ENCODE results near the gene HPS5. TPM values are rescaled to one million over a fixed set of nuclear protein-coding genes. Genes with fewer than 3 reads are reported as not detected.
A peak's percentile ranks its signal among the peaks of the same experiment; 100 is the strongest.
"Not testable (repeated sequence)": the region's sequence is repeated elsewhere in the genome, so short reads cannot be mapped to it uniquely, and the experiment has no call there.

Gene HPS5
- total and polyA plus RNA-seq, 12 donors, result 10.5 to 49.3 (median 22.2) TPM

DNA sequence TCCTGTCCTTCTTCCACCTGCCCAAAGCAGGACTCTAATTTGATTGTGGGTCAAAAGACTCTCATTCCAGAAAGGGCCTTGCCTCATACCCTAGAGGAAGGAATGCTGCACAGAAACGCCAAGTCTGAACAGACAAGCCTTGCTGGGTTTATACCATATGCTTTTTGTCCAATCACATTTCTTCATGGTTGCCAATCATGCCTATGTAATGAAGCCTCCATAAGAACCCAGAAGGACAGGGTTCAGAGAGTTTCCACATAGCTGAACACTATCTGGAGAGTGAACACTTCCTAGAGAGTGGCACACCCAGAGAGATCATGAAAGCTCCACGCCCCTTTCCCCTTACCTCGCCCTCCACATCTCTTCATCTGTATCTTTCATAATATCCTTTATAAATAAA lies 68.7 kb downstream of the HPS5 start:
- H3K27ac ChIP-seq, result no peak overlapping the region
- intact Hi-C loops (cut with DNase I), result no loop called here
- DNase-seq, result no peak
- H3K9me3 ChIP-seq (replicated peaks in 1 of 3), result no peaks in the 10 kb centered on the region
- TF ChIP-seq, protein P1, sequence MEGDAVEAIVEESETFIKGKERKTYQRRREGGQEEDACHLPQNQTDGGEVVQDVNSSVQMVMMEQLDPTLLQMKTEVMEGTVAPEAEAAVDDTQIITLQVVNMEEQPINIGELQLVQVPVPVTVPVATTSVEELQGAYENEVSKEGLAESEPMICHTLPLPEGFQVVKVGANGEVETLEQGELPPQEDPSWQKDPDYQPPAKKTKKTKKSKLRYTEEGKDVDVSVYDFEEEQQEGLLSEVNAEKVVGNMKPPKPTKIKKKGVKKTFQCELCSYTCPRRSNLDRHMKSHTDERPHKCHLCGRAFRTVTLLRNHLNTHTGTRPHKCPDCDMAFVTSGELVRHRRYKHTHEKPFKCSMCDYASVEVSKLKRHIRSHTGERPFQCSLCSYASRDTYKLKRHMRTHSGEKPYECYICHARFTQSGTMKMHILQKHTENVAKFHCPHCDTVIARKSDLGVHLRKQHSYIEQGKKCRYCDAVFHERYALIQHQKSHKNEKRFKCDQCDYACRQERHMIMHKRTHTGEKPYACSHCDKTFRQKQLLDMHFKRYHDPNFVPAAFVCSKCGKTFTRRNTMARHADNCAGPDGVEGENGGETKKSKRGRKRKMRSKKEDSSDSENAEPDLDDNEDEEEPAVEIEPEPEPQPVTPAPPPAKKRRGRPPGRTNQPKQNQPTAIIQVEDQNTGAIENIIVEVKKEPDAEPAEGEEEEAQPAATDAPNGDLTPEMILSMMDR (IDR thresholded peaks at IDR 0.05), result no peak
- no peak for TF ChIP-seq POLR2A (IDR thresholded peaks at IDR 0.05)
- no peaks in the 10 kb centered on the region for H3K36me3 ChIP-seq (replicated peaks in 1 of 2)
- 81 to 91% (median 89%) methylated on average over 3 of the region's 3 CpGs for WGBS, 4 donors
- no peak overlapping the region for H3K4me3 ChIP-seq
- no peaks in the 10 kb centered on the region for H3K27me3 ChIP-seq
- no peaks in the 10 kb centered on the region for H3K4me1 ChIP-seq (replicated peaks in 1 of 2)

- H3K27ac ChIP-seq, result no peak within 1 kb of the TSS
- TF ChIP-seq POLR2A (IDR thresholded peaks at IDR 0.05), result no peak
- TF ChIP-seq, protein P1 (IDR thresholded peaks at IDR 0.05), result no peak
- 75 to 80% (median 80%) methylated on average over 5 of the region's 5 CpGs; no CpG with 5 or more reads in 1 of the 4 donors for WGBS, 4 donors
- no peaks in the 10 kb centered on the region for H3K36me3 ChIP-seq (replicated peaks in 1 of 2)
- DNase-seq, result no peak
- intact Hi-C loops (cut with DNase I), result no loop called here
- H3K4me3 ChIP-seq, result no peak within 1 kb of the TSS
- no peaks in the 10 kb centered on the region for H3K27me3 ChIP-seq
- H3K4me1 ChIP-seq (replicated peaks in 1 of 2), result no peaks in the 10 kb centered on the region
- H3K9me3 ChIP-seq (replicated peaks in 1 of 3), result no peaks in the 10 kb centered on the region
Observed at GRCh38 chr11:18248561-18248960, 73.4 kb downstream of the HPS5 start, which contains the start of gene SAA2. Gene SAA2, minus strand, starts transcription at chr11:18248668. Its CDS starts 657 bp downstream, at chr11:18248011.

- intact Hi-C loops (cut with DNase I); H3K27me3 ChIP-seq; H3K4me3 ChIP-seq; H3K27ac ChIP-seq; H3K9me3 ChIP-seq (replicated peaks in 1 of 3); DNase-seq; H3K4me1 ChIP-seq (replicated peaks in 1 of 2); H3K36me3 ChIP-seq (replicated peaks in 1 of 2): not testable (repeated sequence)
- 53 to 87% (median 76%) methylated on average over 2 to 3 of the region's 6 CpGs for WGBS, 4 donors
Observed at GRCh38 chr11:18247191-18247581, 74.8 kb downstream of the HPS5 start.

DNA sequence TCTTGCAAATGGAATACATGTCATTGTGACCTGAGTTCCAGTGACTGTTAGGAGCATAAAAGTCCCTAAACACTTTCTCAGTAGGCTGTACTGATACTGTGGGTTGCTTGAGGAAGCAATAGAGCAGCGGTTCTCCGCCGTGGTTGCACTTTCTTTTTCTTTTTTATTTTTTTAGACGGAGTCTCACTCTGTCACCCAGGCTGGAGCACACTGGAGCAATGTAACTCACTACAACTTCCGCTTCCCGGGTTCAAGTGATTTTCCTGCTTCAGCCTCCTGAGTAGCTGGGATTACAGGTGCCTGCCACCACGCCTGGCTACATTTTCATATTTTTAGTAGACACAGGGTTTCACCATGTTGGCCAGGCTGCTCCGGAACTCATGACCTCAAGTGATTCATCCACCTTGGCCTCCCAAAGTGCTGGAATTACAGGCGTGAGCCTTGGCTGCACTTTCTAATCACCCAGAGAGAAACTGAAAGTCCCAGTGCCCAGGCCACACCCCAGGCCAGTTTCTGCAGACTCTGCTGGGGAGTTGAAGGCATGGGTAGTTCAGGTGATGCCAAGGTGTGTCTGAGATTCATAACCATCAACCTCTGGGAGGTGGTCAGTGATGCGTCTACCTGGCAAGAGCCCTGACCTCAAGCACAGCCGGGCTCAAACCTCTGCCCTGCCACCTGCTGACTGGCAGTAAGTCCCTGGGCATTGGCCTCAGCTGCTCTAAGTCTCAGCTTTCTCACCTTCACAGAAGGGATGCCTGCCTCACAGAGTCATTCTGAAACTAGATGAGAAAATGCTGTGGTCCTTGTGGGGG lies 75.4 kb downstream of the HPS5 start:
- H3K36me3 ChIP-seq (replicated peaks in 1 of 2); H3K4me3 ChIP-seq; H3K9me3 ChIP-seq (replicated peaks in 1 of 3); H3K27me3 ChIP-seq; H3K4me1 ChIP-seq (replicated peaks in 1 of 2); intact Hi-C loops (cut with DNase I): not testable (repeated sequence)
- peak in 3 of 7 donors; percentile 15 to 47 (median 23) for DNase-seq
- peak overlapping the region in 1 of 5 donors; percentile 34 for H3K27ac ChIP-seq
- 61 to 71% (median 67%) methylated on average over 9 to 10 of the region's 11 CpGs for WGBS, 4 donors

GRCh38 chr11:18245396-18245795 lies 76.5 kb downstream of the HPS5 start:
- no peaks in the 10 kb centered on the region for H3K27me3 ChIP-seq
- no peaks in the 10 kb centered on the region for H3K4me1 ChIP-seq (replicated peaks in 1 of 2)
- no peaks in the 10 kb centered on the region for H3K36me3 ChIP-seq (replicated peaks in 1 of 2)
- no peak overlapping the region for H3K4me3 ChIP-seq
- no peaks in the 10 kb centered on the region for H3K9me3 ChIP-seq (replicated peaks in 1 of 3)
- TF ChIP-seq, protein P1 (IDR thresholded peaks at IDR 0.05), result no peak
- TF ChIP-seq POLR2A (IDR thresholded peaks at IDR 0.05), result no peak
- 45 to 60% (median 53%) methylated on average over 2 to 6 of the region's 6 CpGs for WGBS, 4 donors
- intact Hi-C loops (cut with DNase I), result no loop called here
- peak in 3 of 7 donors; percentile 28 to 58 (median 29) for DNase-seq
- H3K27ac ChIP-seq, result no peak overlapping the region

Measured in adrenal gland (tissue), 12 donors.